HG02610 (cell line): Measurements from ENCODE around the gene CDH4.

Experiments used
- ATAC-seq: cut with Tn5 transposase; IDR thresholded peaks from one replicate; pipeline ENCODE4 v1.9.1; 2021; ENCODE audit warnings: mild to moderate bottlenecking, moderate library complexity; ENCODE audit not compliant: unreplicated experiment

Gene CDH4

DNA sequence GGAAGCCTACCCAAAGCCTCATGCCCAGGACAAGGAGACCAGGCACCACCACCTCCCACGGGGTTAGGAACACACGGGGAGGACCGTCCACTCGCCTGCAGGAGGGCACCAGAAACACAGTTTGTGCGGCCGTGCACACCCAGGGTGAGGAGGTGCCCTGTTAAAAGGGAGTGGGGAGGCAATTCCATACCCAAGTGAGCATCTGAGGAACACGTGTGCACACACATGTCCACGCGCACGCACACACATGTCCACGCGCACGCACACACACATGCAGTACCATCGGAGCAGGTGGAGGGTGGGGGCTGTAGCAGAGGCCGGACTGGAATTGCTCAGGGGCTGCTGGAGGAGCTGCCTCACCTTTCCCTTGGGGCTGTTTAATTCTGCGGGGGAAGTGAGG lies 554.3 kb downstream of the CDH4 start:
- no peak for ATAC-seq

DNA sequence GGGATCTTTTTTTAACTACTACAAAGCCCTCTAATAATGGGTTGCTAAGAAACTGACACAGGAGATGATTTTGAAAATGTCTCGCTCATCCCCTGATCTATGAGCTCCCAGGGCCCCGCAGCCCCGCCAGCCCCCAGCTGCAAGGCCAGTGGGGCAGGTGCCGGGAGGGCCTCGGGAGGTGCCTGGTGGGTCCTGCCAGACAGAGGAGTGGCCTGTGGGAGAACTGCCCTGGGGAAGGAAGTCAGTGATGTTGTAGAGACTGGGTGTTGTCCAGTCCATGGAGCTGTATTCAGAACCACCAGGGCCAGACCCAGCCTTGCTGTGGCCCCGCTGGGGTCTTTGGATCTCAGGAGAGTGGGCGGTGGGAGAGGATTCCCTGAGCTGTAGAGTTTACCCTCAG lies 554.9 kb downstream of the CDH4 start:
- ATAC-seq: no peak

DNA sequence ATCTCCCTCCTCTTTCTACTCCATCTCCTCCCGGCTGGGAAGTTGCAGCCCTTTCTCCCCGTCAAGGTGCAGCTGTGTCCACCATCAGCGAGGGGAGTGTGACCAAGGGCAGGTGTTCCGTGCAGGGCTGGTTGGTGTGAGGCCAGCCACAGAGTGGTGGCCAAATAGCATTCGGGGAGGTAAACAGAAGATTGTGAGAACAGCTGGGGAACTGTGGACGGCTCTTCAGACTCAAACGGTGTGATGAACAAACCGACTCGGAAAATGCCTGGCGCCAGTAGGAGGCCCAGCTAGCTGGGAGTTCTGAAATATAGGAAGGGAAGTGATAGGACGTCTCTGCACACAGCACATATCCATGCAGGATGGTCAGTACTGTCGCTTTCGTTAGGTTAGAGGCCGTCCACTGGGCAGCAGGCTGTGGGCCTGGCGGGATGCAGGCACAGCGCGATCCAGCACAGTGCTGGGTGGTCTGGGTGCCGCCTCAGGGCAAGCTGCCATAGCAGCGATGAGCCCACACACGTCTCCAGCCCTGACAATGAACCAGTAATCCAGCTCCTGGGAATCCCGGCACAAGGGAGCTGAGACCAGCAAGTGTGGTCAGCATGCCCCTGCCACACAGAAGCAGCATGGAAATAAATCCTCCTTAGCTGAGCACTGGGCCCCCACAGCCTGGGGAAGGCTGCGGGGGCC lies 555.6 kb downstream of the CDH4 start:
- no peak for ATAC-seq

DNA sequence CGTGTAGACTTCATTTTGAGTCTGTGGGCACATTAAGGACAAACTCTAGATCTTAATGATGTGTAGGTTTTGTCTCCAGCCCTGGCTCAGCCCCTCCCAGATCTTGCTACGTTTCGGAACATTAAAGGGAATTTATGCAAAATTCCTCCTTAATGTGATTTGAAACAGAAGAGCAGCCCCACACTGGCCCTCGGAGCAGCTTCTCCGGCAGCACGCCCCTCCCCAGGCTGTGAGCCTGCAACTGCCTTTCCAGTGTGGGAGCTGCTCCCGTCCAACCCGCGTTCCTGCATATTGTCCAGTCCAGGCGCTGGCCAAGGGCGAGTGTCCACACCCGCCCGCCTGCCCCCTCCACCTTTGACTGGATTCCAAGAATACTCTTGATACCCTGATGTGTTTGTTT lies 556.4 kb downstream of the CDH4 start:
- no peak for ATAC-seq

DNA sequence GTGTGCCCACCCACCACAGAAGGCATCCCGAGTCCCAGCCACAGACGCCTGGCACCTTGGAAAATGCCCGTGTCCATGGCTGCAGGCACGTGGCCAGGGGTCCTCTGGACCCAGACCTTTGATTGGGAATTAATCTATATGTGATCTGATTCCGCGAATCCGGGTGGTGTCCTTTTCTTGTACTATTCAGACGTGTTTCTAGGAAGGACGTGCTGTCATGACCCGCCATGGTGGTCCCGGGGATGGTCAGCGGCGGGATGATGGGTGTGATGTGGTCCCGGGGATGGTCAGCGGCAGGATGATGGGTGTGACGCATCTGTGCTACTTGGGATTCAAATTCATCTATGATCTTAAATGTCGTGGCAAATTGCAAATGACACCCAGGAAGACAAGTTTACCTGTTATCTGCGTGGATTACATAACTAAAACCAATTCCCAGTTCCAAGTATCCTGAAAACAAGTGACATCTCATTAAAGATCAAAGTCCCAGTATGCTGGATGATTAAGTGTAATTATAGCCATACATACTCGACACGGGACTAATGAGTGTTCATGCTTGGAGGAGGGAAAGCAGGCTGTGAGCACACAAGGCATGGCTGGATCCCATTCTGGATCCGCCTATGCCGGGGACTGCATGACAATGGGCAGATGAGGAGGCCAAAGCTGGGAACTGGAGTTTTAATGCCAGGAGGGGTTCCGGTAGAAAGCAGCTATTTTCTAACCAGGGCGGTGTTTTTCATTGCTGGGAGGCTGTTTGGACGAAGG lies 557.1 kb downstream of the CDH4 start:
- no peak for ATAC-seq

DNA sequence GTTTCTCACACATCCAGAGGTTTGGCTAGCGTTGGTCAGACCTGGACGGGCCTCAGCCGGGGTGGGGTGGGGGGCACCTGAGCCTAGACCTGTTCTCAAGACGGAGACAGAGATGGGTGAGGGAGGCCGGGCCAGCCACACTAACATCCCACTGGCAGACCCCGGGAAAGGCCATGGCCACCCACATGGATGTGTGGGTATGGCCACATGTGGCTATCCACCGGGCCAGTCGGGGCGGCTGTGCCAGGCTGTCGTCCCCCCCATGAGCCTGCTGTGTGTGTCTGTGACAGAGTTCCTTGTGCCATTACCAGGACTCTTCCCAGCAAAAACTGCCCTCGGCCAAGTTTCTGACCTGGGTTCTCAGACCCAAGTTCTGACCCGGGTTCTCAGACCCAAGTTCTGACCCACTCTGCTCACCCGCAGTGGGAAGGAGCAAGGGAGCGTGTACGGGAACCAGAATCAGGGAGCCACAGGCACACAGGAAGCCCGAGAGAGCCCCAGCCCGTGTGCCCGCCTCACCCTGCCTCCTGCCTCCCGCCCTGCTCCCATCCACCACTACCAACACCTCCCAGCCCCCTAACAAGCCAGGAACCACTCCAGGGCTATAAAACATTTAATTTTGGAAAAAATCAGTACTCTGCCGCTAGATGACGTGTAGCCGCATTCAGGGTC lies 558.1 kb downstream of the CDH4 start:
- ATAC-seq: no peak

DNA sequence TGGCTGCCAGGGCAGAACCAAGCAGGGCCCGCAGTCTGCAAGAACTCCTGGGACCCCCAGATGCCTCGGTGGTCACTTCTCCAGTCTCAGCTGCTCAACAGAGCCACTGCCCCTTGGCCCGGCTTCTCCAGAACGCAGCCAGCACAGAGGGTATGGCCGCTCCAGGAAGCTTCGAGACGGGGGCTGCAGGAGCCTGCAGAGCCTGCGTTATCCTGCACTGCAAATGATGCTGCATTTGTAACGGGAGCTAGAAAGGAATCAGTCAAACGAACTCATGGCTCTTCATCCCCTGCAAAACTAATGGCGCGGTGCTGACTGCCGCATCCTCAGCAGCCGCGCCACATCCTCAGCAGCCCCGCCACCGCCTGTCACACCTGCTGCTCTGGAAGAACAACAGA lies 558.7 kb downstream of the CDH4 start:
- ATAC-seq: no peak

DNA sequence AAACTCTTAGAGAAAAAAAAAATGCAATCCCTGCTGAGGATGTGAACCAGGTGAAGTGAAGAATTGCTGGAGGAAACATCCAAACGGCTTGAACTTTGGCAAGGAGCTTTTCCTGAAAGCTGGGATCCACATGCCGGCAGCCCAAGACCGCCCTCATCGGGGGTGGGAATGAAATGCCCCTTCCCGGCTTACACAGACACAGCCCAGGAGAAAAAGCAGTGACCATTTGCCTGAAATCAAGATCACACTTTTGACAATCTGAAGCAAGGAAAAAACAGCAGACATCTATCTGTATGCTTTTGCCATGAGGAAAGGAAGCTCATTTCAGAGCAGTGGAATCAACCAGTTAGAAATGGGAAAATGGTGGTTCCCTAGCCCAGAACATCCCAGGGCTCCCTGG lies 559.1 kb downstream of the CDH4 start:
- ATAC-seq: no peak

DNA sequence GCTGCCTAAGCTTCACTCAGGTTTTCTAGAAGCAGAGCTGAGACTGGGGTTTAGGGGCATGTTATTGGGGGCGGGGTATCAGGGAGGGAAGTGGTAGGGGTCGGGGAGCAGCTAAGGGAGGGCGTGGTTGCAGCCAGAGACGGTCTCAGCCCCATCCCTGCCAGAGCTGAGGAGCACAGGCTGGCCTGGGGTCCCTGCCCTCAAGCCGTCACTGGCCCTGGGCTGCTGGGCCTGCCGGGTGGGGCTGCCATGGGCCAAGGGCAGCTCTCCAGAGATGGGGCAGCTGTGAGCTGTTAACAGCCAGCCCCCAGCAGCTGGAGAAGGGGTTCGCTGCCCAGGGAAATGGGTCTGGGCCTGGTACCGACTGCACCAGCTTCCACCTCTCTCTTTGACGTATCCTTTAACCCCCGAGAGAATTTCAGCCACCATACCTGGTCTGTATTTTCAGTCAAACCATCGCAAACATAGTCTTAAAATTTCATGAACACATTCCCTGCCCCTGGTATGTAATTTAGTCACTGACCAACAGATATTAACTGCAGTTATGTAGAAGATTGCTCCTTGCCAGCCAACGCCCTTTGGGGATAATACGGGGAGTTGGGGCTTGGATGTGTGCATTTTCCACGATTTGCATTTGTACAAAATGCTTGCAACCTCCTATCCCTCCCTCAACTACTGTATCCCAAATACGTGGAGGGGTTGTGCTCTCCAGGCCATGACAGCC lies 560.2 kb downstream of the CDH4 start:
- ATAC-seq: no peak

DNA sequence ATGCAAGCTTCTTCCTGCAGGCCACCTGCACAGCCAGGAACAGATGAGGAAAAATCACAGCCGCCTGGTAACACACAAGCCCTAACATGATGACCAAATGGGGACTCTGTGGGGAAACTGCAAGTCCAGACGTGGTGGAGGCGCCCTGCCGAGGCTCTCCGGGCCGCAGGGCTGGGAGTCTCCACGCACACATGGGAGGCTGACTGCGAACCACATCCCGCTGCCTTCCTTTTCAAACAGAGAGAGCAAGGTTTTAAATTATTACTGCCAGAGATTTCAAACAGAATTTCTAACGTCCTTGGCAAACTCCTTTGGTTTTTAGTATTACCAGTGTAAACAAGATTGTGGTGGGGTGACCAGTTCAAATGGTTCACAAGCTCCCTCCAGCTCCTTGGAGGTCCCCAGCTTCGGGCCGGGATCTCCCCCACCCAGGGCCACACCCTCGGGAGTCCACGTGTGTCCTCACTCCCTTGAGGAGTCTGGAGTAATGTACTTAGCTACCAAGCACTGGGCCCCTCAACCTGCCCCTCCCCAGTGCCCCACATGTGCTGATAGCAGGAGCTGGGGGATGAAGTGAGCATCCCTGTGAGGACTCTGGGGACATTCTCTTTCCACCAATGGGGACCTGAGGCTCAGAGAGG lies 560.9 kb downstream of the CDH4 start:
- ATAC-seq: no peak

DNA sequence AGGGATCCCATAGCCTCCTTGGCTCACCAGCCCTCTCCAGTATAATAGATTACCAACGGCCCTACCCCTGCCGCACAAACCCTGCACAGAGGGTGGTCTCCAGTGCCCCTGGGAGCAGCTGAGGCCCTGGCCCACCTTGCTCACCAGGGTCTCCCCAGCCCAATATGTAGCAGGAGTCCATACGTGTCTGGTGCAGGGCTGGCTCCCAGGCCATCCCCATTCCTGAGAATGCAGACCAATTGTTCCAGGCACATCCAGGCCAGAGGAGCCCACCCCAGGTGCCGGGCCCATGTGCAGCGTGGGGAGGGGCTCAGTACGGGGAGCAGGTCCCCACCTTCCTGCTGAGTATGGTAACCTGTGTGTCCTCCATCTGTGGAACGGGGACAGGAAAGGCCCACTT lies 561.7 kb downstream of the CDH4 start:
- no peak for ATAC-seq

DNA sequence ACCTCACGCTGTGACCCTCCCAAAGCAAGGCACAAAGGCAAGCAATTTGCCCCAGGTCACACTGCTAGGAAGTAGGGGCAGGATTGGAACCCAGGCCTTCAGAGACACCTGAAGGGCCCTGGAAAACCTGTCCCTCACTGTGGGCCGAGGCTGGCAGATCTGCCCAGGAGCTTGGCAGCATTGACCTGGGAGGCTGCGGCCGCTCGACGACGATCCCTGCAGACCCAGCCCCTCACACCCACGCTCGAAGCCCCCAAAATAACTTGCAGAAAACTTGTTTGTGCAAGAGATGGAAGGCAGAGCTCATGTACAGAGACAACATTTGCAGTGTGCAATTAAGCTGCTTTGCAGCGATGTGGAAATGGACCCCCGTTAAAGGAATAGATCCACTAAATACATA lies 562.2 kb downstream of the CDH4 start:
- no peak for ATAC-seq

DNA sequence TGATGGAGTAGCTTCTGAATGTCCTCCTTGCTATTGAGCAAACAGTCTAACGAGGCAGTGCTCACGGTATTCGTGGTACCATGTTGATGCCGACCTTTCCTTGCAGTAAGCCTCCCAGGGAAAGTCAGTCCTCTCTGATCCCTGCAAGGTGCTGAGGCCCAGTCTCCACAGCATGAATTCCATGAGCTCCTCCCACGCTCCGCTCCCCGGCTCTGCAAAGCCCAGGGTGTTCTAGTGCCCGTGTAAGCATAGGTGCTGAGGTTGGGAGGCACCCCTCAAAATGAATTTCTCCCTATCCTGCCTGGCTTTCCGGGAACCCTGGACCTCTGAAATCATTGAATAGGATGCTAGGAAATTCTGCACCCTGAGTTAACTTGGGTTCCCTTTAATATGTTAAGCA lies 562.7 kb downstream of the CDH4 start:
- no peak for ATAC-seq

DNA sequence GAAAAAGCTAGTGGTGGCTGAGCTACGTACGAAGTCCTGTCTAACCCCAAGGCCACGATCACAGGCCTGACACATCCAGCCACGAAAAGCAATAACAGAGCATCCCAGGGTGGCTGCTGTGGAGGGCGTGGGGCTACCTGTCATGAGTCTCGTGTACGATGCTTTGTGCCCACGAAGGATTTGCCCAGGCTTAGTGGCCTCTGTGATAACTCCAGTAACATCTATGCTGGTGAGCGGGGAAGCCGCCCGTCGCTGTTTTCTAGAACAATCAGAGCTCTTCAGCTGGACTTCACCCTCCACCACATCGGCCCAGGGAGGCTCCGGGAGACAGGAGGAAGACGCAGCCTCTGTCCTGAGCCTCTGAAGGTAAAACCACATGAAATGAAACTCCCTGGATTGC lies 563.1 kb downstream of the CDH4 start:
- ATAC-seq: no peak

DNA sequence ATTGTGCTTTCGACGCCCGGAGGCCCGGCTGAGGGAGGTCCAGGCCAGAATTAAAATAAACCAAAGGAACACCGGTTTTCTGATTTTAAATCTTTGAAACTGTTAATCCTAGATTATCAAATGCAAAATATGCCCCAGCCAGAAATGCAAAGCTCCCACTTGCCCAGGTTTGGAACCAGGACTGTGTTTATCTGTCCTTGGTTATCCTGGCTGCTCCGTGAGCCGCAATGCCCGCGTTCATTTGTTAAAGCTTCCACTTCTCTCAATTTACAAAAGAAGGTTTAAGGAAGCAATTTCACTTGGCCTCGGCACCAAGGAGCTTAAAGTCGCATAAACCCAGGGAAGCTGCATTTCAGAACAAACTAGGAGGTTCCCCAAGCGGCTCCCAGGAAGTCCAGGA lies 563.6 kb downstream of the CDH4 start:
- ATAC-seq: no peak

DNA sequence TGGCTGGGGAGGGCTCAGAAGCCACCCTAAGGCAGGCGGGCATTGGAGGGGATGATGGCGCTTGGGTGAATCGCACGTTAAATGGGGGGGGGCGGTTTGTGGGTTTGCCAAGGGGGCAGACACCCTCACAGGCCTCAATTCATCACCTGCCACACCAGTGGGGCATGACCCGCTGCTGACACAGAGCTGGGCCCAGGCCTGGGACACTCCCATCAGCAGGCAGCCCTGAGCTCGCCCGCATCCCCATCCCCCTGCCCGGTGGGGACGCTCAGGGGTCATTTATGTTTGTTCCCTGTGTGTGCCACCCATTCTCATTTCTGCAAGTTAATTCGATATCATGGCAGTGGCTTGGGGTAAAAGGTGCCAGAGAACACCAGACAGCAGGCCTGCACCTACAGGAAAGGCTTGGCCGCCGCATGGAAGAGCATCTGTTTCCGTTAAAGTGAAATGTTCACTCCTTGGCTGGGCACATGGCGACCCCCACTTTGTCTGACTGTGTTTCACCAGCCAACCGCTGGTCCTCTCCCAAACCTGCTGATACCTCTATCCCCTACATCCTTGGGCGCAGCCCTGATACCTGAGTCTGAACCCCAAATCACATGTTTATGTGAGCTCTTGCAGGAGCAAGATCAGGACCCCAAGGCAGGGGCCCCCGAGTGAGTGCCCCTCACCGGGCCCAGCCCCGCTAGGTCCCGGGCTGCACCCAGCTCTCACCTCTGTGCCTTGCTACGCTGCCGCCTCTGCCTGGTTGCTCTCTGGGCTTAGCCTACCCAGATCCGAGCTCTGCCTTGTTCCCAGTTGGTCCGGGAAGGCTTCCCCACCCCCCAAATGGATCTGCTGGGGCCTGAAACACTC lies 564.8 kb downstream of the CDH4 start:
- ATAC-seq: no peak

DNA sequence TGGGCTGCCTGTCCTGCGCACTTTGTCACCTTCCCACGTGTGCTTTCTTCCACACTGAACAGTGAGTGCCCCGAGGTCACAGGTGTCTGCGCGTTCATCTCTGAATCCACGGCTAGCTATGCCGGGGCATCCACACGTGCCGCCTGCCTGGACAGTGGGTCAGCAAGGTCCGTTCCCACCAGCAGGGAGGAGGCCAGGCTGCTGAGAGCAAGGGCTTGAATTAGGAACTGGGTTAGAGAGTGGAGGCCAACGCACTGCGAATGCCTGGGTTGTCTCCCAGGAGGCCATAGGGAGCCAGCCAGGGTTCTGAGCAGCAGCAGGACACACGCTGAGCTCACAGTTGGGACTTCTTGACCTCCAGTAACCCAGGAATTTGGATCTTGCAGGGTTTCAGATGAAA lies 565.5 kb downstream of the CDH4 start:
- no peak for ATAC-seq

DNA sequence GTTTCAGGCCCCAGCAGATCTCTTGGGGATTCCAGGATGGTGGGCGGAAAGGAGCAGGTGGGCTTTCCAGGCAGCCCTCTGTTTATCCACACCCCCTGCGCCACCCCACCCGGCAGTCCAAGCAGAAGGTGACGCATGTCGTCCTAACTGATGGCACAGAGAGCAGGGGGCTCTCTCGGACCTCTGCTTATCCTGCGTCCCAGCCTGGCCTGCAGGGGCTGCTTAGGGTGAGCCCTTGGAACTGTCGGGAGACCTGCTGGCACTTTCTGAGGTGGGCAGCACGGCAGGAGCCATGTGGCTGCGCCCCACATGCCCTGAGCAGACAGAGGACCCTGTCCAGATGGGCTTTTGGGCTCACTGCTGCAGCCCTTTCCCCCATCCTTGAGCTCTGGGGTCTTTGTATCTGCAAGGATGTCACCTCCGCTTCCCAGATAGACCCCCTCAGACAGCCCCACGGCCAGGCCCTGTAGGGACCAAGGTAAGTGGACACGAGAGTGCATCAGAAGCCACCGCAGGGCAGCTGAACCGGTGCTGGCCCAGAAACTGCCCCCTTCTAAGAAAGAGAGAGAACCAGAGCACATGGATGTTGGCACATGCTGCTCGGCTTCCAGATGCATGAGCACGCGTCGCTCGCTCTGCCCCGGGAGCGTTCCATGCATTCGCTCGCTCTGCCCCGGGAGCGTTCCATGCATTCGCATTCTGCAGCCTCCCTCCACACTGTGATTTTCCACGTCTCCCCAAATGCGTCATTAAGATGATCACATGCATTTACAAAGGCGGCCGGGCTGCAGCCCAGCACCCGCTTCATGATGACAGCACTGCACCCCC lies 566.9 kb downstream of the CDH4 start:
- no peak for ATAC-seq

DNA sequence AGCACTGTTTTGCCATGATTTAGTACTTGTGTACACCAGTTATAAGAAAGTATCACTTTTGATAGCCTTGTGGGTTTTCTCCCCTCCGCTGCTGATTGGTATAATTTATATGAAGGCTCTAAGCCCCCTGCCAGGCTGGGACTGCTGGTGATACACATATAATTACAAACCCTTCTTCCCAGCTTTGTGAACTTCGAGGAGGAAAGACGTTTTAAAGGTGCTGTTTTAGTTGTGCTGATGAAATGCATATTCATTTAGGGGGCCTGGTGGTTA lies 567.4 kb downstream of the CDH4 start:
- ATAC-seq: no peak
